ENCODE results near the gene IL1F10. TPM values are rescaled to one million over a fixed set of nuclear protein-coding genes. Genes with fewer than 3 reads are reported as not detected.

The IL1F10 gene
- total and polyA plus RNA-seq, 10 of the 15 experiments (the other 5 are each of a cell fraction or from before 2014, with no cell fraction given) = not detected

DNA sequence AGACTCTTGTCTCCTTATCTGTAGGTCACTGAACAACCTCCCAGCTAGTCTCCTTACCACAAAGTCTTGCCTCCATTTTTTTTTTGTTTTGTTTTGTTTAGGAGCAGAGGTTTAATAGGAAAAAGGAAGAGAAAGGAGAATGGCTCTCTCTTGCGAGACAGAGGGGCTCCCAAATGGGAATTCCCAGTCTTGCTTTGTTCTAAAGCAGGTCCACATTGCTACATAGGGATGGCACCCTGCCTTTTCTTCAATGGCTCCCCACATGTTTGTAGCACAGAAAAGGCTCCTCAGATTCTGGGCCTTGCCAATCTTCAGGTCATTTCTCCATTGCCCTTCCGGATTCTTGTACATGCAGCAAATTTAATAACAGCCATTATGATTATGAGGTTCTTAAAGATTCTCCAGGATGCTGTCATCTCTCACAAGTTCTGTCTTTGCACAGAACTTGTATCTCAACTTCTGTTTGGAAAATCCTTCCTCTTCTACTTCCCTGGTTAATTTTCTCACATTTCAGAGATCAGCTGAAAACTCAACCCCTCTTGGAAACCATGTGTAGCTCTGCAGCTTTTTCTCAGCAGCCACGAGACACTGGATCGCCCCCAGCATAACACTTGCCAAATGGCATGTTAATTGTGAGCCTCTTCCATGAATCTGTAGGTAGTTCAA is 23.6 kb downstream of the IL1F10 start (continued):
- TF ChIP-seq EP300 (IDR thresholded peaks at IDR 0.05; ENCODE audit: borderline replicate concordance in 1 of 2, control insufficient read depth in 1 of 2, low read depth in 2 of 2, low read length in 2 of 2) (no peak), STAT3 (IDR thresholded peaks at IDR 0.05; ENCODE audit: low read depth, low read length) (no peak), ZNF274 (IDR thresholded peaks at IDR 0.05; ENCODE audit: insufficient read depth, insufficient read length) (no peak)
- TF ChIP-seq, protein P1, sequence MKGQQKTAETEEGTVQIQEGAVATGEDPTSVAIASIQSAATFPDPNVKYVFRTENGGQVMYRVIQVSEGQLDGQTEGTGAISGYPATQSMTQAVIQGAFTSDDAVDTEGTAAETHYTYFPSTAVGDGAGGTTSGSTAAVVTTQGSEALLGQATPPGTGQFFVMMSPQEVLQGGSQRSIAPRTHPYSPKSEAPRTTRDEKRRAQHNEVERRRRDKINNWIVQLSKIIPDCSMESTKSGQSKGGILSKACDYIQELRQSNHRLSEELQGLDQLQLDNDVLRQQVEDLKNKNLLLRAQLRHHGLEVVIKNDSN (IDR thresholded peaks at IDR 0.05; ENCODE audit: borderline replicate concordance, extremely low read length, insufficient read depth, low read depth, low read length) = no peak

DNA sequence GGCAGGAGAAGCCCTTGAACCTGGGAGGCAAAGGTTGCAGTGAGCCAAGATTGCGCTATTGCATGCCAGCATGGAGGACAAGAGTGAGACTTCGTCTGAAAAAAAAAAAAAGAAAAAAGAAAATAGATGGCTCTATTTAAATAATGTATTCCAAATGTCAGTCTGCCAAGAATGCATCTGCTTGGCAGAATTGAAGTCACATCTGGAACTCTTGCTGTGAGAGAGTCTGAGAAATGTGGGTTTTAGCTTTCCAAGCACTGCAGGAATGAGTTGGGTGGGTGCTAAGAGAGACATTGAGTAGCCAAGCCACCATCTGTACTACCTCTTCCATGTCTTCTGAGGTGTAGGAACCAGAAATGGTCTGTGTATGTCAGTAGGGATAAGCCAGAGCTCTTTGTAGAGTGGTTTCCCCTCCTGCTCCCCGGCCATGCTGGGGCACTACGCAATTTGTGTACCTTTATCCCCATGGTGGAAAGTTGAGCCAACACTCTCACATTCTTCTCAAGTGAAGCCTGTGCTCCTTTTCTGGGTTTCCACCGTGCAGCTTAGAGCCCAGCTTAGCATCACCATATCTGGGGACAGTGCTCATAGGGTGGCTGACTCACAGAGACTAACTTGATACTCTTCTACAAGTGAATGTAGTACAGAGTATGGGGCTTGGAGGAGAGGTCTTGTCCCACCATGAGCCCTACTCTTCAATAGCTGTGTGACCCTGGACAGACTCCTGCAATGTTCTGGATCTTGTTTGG is 25.3 kb downstream of the IL1F10 start:
- FAIRE-seq = no peak
- ATAC-seq = no peak
- no peak overlapping the region for H3K27ac ChIP-seq (ENCODE audit: control insufficient read depth, insufficient read depth)
- H3K4me2 ChIP-seq (ENCODE audit: control insufficient read depth, insufficient read depth) = no peak overlapping the region
- no peaks in the 10 kb centered on the region for H3K4me1 ChIP-seq (ENCODE audit: control insufficient read depth, insufficient read depth, low read length)
- no peaks in the 10 kb centered on the region; the same call in 2 of the 3 replicates for H3K9me3 ChIP-seq (replicated peaks; ENCODE audit: control insufficient read depth, insufficient read depth, low read length)
- intact Hi-C loops (cut with micrococcal nuclease; ENCODE audit: unreplicated experiment) = no loop called here
- H3K36me3 ChIP-seq (ENCODE audit: control insufficient read depth in 2 of 2, insufficient read depth in 2 of 2, low read length in 1 of 2) = no peaks in the 10 kb centered on the region
- POLR2A ChIA-PET = no interaction called here
- H3K79me2 ChIP-seq (ENCODE audit: control insufficient read depth, insufficient read depth, low read length) = no peaks in the 10 kb centered on the region
- CTCF ChIA-PET = interaction anchor here (0.7 to 1.4 kb wide), 2 partner anchors 10 to 156 kb away, joined by 3 to 6 read pairs; no protein-coding TSS in a partner anchor
- in situ Hi-C loops (cut with MboI) = no loop called here
- no peak overlapping the region for H3K9ac ChIP-seq (ENCODE audit: control insufficient read depth, insufficient read depth, low read length)
- 38% methylated on average over 4 of the region's 5 CpGs for WGBS (ENCODE audit: insufficient coverage, insufficient replicate concordance, low lambda C conversion rate, missing lambda C conversion rate)
- no peaks in the 10 kb centered on the region for H4K20me1 ChIP-seq (ENCODE audit: control insufficient read depth, insufficient read depth)
- DNase-seq (ENCODE audit: low read depth, low spot score) = no peak
- H2AFZ ChIP-seq (ENCODE audit: control insufficient read depth, low read depth, low read length) = no peak overlapping the region
- no peak overlapping the region for H3K4me3 ChIP-seq
- RAD21 ChIA-PET (ENCODE audit: unreplicated experiment) = no interaction called here
- SMC1A ChIA-PET (ENCODE audit: uncharacterized antibody, unreplicated experiment) = interaction anchor here (1.0 kb wide), 1 partner anchor 13 kb away, joined by 4 read pairs; no protein-coding TSS in a partner anchor
- TF ChIP-seq NFXL1 (IDR thresholded peaks at IDR 0.05; ENCODE audit: borderline replicate concordance) (no peak), PAX8 (IDR thresholded peaks at IDR 0.05) (no peak), SPI1 (IDR thresholded peaks at IDR 0.05; ENCODE audit: borderline replicate concordance, insufficient read depth, low read depth, low read length) (no peak)
- BruUV-seq (replicated peaks) = no TSS peak
- H3K27me3 ChIP-seq (replicated peaks in 1 of 2; ENCODE audit: control insufficient read depth in 2 of 2, insufficient read depth in 2 of 2, low read length in 1 of 2) = no peaks in the 10 kb centered on the region; a peak in 1 of 4 replicates
